ENCODE data around the gene MAP1S.

GRCh38 chr19:17703824-17704463, 15.3 kb upstream of the MAP1S start:
- TF ChIP-seq, protein P1, sequence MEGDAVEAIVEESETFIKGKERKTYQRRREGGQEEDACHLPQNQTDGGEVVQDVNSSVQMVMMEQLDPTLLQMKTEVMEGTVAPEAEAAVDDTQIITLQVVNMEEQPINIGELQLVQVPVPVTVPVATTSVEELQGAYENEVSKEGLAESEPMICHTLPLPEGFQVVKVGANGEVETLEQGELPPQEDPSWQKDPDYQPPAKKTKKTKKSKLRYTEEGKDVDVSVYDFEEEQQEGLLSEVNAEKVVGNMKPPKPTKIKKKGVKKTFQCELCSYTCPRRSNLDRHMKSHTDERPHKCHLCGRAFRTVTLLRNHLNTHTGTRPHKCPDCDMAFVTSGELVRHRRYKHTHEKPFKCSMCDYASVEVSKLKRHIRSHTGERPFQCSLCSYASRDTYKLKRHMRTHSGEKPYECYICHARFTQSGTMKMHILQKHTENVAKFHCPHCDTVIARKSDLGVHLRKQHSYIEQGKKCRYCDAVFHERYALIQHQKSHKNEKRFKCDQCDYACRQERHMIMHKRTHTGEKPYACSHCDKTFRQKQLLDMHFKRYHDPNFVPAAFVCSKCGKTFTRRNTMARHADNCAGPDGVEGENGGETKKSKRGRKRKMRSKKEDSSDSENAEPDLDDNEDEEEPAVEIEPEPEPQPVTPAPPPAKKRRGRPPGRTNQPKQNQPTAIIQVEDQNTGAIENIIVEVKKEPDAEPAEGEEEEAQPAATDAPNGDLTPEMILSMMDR (IDR thresholded peaks at IDR 0.05) = peak; percentile 68 to 93 (median 80)
- TF ChIP-seq POLR2A (IDR thresholded peaks at IDR 0.05) = no peak

All from heart left ventricle (tissue), 13 donors.